CD4-positive, alpha-beta T cell (primary cell): ENCODE data around the gene DNER. TPM values are rescaled to one million over a fixed set of nuclear protein-coding genes. Genes with fewer than 3 reads are reported as not detected.
A peak's percentile ranks its signal among the peaks of the same experiment; 100 is the strongest.

ENCODE experiments used
- ATAC-seq: fragments of 200-7000 bp; cut with Tn5 transposase; one replicate; pipeline ENCODE4 v1.10.0; 2022; ENCODE audit warnings: mild to moderate bottlenecking; ENCODE audit not compliant: poor library complexity
- CTCF ChIA-PET: fragments of 350-600 bp; sonication (Branson Sonifier 250); formaldehyde crosslinking; loops from one replicate; lab custom pipeline; 2021; ENCODE audit warnings: antibody characterized with exemption, inconsistent platforms; lab: Charles Lee
- POLR2A ChIA-PET: fragments of 350-600 bp; sonication (Branson Sonifier 250); formaldehyde crosslinking; loops from one replicate; lab custom pipeline; 2021; ENCODE audit warnings: antibody characterized with exemption, inconsistent platforms; lab: Charles Lee
- DNase-seq, 14 experiments: peaks; one replicate each; pipeline ENCODE4 v3.0.0-alpha.2; 2013 to 2020; ENCODE audit warnings: mixed read lengths in 2 of 14
- H3K27ac ChIP-seq, 2 donors: one replicate each; pipeline versions ENCODE4 v1.5.1 to v1.7.0; 2013; ENCODE audit warnings: low read length in 2 of 2, low read depth in 1 of 2, mild to moderate bottlenecking in 1 of 2
- H3K27me3 ChIP-seq, 2 experiments: 1 replicate in 1 of 2; 2 replicates in 1 of 2; pipeline versions ENCODE4 v1.6.1 to v1.7.0; 2013; ENCODE audit warnings: low read length in 2 of 2, control low read depth in 1 of 2, mild to moderate bottlenecking in 1 of 2, moderate library complexity in 1 of 2; ENCODE audit not compliant: insufficient read depth in 2 of 2, control insufficient read depth in 1 of 2
- H3K36me3 ChIP-seq: one replicate; pipeline ENCODE4 v1.6.1; 2013; ENCODE audit warnings: low read length, control low read depth; ENCODE audit not compliant: insufficient read depth
- H3K4me1 ChIP-seq: one replicate; pipeline ENCODE4 v1.6.1; 2013; ENCODE audit warnings: low read length, control low read depth; ENCODE audit not compliant: insufficient read depth
- H3K4me3 ChIP-seq: one replicate; pipeline ENCODE4 v1.5.1; 2013; ENCODE audit warnings: mild to moderate bottlenecking, low read length, moderate library complexity
- H3K9me3 ChIP-seq, 2 experiments: 1 replicate in 1 of 2; 2 replicates in 1 of 2; pipeline versions ENCODE4 v1.6.1 to v1.7.0; 2013; ENCODE audit warnings: low read length in 2 of 2, mild to moderate bottlenecking in 2 of 2, control low read depth in 1 of 2, moderate library complexity in 1 of 2; ENCODE audit not compliant: control insufficient read depth in 1 of 2, insufficient read depth in 1 of 2
- H3K27ac Mint-ChIP-seq: one replicate; pipeline ENCODE4 v1.8.0; 2020; ENCODE audit warnings: mixed read lengths
- H3K27me3 Mint-ChIP-seq: one replicate; pipeline ENCODE4 v1.8.0; 2021; ENCODE audit warnings: mixed read lengths
- H3K36me3 Mint-ChIP-seq: one replicate; pipeline ENCODE4 v1.8.0; 2021; ENCODE audit warnings: low read depth, mixed read lengths
- H3K4me1 Mint-ChIP-seq: one replicate; pipeline ENCODE4 v1.8.0; 2021; ENCODE audit warnings: low read depth, mixed read lengths
- H3K4me3 Mint-ChIP-seq: one replicate; pipeline ENCODE4 v1.8.0; 2020; ENCODE audit warnings: mild to moderate bottlenecking, mixed read lengths
- H3K9me3 Mint-ChIP-seq: one replicate; pipeline ENCODE4 v1.8.0; 2020; ENCODE audit warnings: mixed read lengths
- intact Hi-C, 2 experiments: fragments of 100-400 bp; cut with DNase I in 1 of 2; cut with micrococcal nuclease in 1 of 2; formaldehyde crosslinking; loops; one replicate each; pipeline versions ENCODE4 v1.15.1 to v1.9.0; 2023 to 2025; cut with DNase I, micrococcal nuclease
- total RNA-seq, 174 experiments: library from RNA in 2 of 174; stranded (reverse) in 2 of 174; gene quantifications; one replicate each; pipeline ENCODE4 v1.2.3 and lab custom pipeline; 2021 to 2026
- TF ChIP-seq, protein P1 (sequence below): fragments of 200-600 bp; IDR thresholded peaks from one replicate; pipeline ENCODE4 v1.8.0; 2022; ENCODE audit warnings: antibody characterized with exemption, mild to moderate bottlenecking

The DNER gene
- total RNA-seq, 2 experiments from 2014 or later, result not detected

DNA sequence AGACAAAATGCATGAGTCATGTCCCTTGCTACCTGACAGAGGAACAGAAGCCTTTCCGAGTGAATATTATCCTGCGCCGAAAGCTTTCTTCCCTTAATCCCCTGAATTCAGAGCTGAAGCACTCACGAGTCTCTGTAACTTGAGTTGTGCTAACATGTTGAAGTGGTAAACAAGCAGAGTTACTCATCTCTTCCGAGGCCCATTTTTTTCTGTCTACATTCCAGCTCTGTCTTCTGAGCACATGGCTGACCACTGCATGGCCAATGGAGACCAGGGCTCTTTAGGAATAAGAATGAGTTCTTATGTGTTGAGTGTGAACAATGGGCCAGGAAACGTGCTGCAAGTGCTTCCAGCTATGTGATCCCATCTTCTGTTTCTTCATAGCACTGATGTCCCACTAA lies 370.2 kb downstream of the DNER start:
- TF ChIP-seq, protein P1, sequence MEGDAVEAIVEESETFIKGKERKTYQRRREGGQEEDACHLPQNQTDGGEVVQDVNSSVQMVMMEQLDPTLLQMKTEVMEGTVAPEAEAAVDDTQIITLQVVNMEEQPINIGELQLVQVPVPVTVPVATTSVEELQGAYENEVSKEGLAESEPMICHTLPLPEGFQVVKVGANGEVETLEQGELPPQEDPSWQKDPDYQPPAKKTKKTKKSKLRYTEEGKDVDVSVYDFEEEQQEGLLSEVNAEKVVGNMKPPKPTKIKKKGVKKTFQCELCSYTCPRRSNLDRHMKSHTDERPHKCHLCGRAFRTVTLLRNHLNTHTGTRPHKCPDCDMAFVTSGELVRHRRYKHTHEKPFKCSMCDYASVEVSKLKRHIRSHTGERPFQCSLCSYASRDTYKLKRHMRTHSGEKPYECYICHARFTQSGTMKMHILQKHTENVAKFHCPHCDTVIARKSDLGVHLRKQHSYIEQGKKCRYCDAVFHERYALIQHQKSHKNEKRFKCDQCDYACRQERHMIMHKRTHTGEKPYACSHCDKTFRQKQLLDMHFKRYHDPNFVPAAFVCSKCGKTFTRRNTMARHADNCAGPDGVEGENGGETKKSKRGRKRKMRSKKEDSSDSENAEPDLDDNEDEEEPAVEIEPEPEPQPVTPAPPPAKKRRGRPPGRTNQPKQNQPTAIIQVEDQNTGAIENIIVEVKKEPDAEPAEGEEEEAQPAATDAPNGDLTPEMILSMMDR, result no peak
- Histone ChIP-seq H3K27me3 (no peaks in the 10 kb centered on the region), H3K9me3 (peaks cover 0 to 7% of the 10 kb centered on the region in 2 experiments), H3K27ac (no peak overlapping the region), H3K36me3 (no peaks in the 10 kb centered on the region), H3K4me3 (no peak overlapping the region), H3K4me1 (no peaks in the 10 kb centered on the region)
- H3K4me1 Mint-ChIP-seq, result no peaks in the 10 kb centered on the region
- H3K36me3 Mint-ChIP-seq, result no peaks in the 10 kb centered on the region
- no peak overlapping the region for H3K4me3 Mint-ChIP-seq
- H3K27me3 Mint-ChIP-seq, result no peaks in the 10 kb centered on the region
- intact Hi-C loops, result no loop called here
- H3K9me3 Mint-ChIP-seq, result peaks cover 4% of the 10 kb centered on the region
- DNase-seq (no peak), ATAC-seq (no peak)
- CTCF ChIA-PET, result no interaction called here
- POLR2A ChIA-PET, result no interaction called here
- H3K27ac Mint-ChIP-seq, result no peak overlapping the region

DNA sequence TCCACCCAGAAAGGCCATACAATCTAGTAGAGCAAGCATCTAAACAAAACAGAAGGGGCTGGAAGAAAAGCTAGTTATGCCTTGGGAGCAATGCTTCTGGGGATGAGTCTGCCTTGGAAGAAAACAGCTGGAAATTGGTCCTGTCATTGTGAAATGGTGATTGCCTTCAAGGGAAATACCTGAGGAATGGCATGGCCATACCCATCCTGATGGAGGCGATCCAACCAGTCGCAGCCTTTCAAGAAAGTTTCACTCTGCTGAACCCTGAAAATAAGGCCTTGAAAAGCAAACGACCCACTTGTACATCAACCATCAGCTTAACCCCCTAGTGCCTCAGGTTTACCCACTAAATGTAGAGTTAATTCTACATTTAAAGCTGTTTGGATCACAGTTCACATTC lies 370.7 kb downstream of the DNER start:
- H3K36me3 Mint-ChIP-seq, result no peaks in the 10 kb centered on the region
- TF ChIP-seq, protein P1, result no peak
- Histone ChIP-seq H3K27ac (no peak overlapping the region), H3K27me3 (no peaks in the 10 kb centered on the region), H3K9me3 (peaks cover 0 to 7% of the 10 kb centered on the region in 2 experiments), H3K4me1 (no peaks in the 10 kb centered on the region), H3K36me3 (no peaks in the 10 kb centered on the region), H3K4me3 (no peak overlapping the region)
- no peak overlapping the region for H3K27ac Mint-ChIP-seq
- no peaks in the 10 kb centered on the region for H3K27me3 Mint-ChIP-seq
- ChIA-PET CTCF (no interaction called here), POLR2A (no interaction called here)
- intact Hi-C loops, result no loop called here
- DNase-seq (no peak), ATAC-seq (no peak)
- no peaks in the 10 kb centered on the region for H3K4me1 Mint-ChIP-seq
- peaks cover 2% of the 10 kb centered on the region for H3K9me3 Mint-ChIP-seq
- H3K4me3 Mint-ChIP-seq, result no peak overlapping the region

DNA sequence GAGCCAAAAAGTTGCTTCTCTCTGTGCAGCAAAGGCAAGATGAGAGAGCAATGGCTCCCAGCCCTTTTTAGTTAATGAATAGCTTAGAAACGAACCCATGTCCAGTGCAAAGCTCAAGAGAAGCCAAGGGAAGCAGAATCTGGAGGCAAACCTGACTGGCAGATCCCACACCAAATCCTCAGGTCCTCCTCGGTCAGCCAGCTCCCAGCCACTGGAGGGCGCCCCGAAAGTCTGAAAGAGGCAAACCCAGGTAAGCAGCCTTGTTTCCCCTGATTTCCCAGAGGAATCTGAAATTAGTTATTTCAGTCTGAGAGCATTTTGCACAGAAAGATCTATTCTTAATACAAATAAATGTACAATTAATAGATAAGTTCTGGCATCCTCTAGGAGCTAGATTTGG lies 372.0 kb downstream of the DNER start:
- Mint-ChIP-seq H3K4me3 (no peak overlapping the region), H3K27me3 (no peaks in the 10 kb centered on the region), H3K36me3 (no peaks in the 10 kb centered on the region), H3K27ac (no peak overlapping the region), H3K4me1 (no peaks in the 10 kb centered on the region), H3K9me3 (no peaks in the 10 kb centered on the region)
- Histone ChIP-seq H3K27me3 (no peaks in the 10 kb centered on the region), H3K4me3 (no peak overlapping the region), H3K4me1 (no peaks in the 10 kb centered on the region), H3K27ac (no peak overlapping the region), H3K36me3 (no peaks in the 10 kb centered on the region), H3K9me3 (peaks cover 0 to 7% of the 10 kb centered on the region in 2 experiments)
- intact Hi-C loops, result no loop called here
- peak in 1 of 14 experiments; percentile 9 for DNase-seq
- no peak for ATAC-seq
- TF ChIP-seq, protein P1, result no peak
- POLR2A ChIA-PET, result no interaction called here
- CTCF ChIA-PET, result no interaction called here
